Activated T-helper 1 cell treated with anti-CD3 and anti-CD28 coated beads, Interleukin-12 subunit alpha, Interleukin-12 subunit beta, Interleukin-2, Interleukin-4 antibody, amounts not matched to agents 30 ng/mL and 10 ng/mL and 1 ng/mL, durations not matched to agents 14 hours and 24 hours and 36 hours (primary cell): ENCODE data around the gene RASA4. TPM values are rescaled to one million over a fixed set of nuclear protein-coding genes. Genes with fewer than 3 reads are reported as not detected.
"Not testable (repeated sequence)": the region's sequence is repeated elsewhere in the genome, so short reads cannot be mapped to it uniquely, and the experiment has no call there.

Experiments
- DNase-seq: peaks from one replicate; pipeline ENCODE4 v3.0.0; 2021; ENCODE audit warnings: low spot score
- H3K27ac Mint-ChIP-seq: one replicate; pipeline ENCODE4 v1.8.0; 2021; ENCODE audit warnings: mild to moderate bottlenecking, mixed read lengths
- H3K27me3 Mint-ChIP-seq: one replicate; pipeline ENCODE4 v1.8.0; 2022; ENCODE audit warnings: mild to moderate bottlenecking, moderate library complexity, mixed read lengths; ENCODE audit not compliant: insufficient read depth
- H3K36me3 Mint-ChIP-seq: one replicate; pipeline ENCODE4 v1.8.0; 2021; ENCODE audit warnings: low read depth, mixed read lengths
- H3K4me1 Mint-ChIP-seq: one replicate; pipeline ENCODE4 v1.8.0; 2021; ENCODE audit warnings: low read depth, mixed read lengths
- H3K4me3 Mint-ChIP-seq: one replicate; pipeline ENCODE4 v1.8.0; 2021; ENCODE audit warnings: mild to moderate bottlenecking, moderate library complexity, mixed read lengths
- H3K9me3 Mint-ChIP-seq: one replicate; pipeline ENCODE4 v1.8.0; 2021; ENCODE audit warnings: mixed read lengths
- intact Hi-C: fragments of 100-400 bp; cut with micrococcal nuclease; formaldehyde crosslinking; loops from one replicate; pipeline ENCODE4 v1.15.1; 2024
- total RNA-seq: library from RNA; stranded (reverse); gene quantifications from 2 replicates; pipeline ENCODE4 v1.2.3, GENCODE V29; 2022

The RASA4 gene
- total RNA-seq, 1 donor from 2014 or later, result 50.4 TPM

DNA sequence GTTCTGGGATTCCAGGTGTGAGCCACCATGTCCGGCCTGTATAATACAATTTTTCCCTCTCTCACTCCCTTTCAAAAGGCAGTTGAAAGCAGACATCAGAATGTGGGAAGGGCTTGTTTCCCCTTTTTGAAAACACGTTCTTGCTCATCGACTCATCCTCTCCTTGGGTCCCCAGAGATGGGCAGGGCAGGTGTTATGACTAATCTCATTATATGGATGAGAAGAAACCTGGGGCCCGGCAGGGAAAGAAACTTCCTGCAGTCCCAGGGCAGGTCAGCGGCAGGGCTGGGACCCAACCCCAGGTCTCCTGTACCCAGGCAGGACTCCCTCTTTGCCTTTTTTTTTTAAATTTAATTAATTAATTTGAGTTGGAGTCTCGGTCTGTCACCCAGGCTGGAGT, 70.2 kb downstream of the RASA4 start:
- H3K4me3 Mint-ChIP-seq, H3K9me3 Mint-ChIP-seq, H3K27me3 Mint-ChIP-seq, H3K36me3 Mint-ChIP-seq, H3K27ac Mint-ChIP-seq, intact Hi-C loops, DNase-seq, H3K4me1 Mint-ChIP-seq: not testable (repeated sequence)

DNA sequence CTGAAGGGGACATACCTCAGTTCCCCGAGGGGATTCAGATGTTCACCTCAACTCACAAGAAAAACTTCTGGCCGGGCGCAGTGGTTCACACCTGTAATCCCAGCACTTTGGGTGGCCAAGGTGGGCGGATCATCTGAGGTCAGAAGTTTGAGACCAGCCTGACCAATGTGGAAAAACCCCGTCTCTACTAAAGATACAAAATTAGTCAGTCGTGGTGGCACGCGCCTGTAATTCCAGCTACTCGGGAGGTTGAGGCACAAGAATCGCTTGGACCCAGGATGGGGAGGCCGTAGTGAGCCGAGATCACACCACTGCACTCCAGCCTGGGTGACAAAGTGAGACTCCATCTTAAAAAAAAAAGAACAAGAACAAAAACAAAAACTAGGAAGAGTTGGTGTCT, 71.3 kb downstream of the RASA4 start:
- intact Hi-C loops, DNase-seq, H3K9me3 Mint-ChIP-seq, H3K27me3 Mint-ChIP-seq, H3K4me3 Mint-ChIP-seq, H3K4me1 Mint-ChIP-seq, H3K36me3 Mint-ChIP-seq, H3K27ac Mint-ChIP-seq: not testable (repeated sequence)

DNA sequence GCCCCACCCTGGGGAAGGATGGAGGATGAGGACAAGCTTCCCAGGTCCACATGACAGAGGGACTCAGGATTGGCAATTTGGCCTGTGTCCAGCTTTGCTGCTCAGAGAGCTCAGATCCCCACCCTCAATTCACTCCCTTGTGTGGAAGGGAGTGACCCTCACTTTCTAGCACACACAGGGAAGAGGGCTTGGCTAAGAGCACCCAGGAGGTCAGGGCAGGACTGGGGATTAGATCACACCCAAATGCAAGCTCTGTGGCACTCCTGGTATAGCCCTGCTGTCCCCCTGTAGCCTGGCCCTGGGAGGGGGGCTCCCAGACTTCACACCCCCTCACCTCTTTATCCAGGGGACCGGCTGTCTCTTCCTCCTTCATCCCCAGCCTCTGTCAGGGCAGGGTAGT, 72.2 kb downstream of the RASA4 start:
- H3K4me3 Mint-ChIP-seq, H3K9me3 Mint-ChIP-seq, H3K27ac Mint-ChIP-seq, H3K27me3 Mint-ChIP-seq, intact Hi-C loops, H3K4me1 Mint-ChIP-seq, DNase-seq, H3K36me3 Mint-ChIP-seq: not testable (repeated sequence)

DNA sequence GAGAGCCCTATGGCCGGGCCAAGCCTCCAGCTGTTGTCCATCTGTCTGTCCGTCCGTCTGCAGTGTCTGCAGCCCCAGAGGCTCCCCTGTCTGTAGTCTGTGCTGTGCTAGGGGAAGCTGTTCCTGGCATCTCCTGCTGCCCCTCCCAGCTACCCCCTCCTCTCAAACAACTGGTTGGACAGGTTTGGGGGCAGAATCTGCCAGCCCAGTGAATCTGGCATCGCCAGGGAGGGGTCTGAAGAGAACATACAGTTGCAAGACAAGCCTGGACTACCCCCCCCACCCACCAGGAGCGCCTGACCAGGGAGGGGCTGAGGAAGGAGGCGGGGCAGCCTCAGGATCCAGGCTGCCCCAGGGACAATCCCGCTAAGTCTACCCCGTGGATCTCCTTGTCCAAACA, 73.0 kb downstream of the RASA4 start, which contains the start of gene UPK3BL2:
Gene UPK3BL2 (minus strand): TSS at position 101 of the 400 bp plus-strand sequence. CDS start 60 bp downstream, at position 41.
- intact Hi-C loops, H3K4me1 Mint-ChIP-seq, H3K9me3 Mint-ChIP-seq, H3K36me3 Mint-ChIP-seq, H3K27ac Mint-ChIP-seq, H3K27me3 Mint-ChIP-seq, H3K4me3 Mint-ChIP-seq, DNase-seq: not testable (repeated sequence)

DNA sequence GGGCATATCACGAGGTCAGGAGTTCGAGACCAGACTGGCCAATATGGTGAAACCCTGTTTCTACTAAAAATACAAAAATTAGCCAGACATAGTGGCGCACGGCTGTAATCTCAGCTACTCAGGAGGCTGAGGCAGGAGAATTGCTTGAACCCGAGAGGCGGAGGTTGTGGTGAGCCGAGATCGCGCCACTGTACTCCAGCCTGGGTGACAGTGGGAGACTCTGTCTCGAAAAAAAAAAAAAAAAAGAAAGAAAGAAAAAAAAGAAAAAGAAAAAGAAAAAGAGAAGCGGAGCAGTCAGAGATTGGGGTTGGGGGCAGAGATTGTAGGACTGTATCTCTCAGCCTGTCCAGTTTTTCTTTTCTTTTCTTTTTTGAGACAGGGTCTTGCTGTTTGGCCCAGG, 73.8 kb downstream of the RASA4 start:
- H3K36me3 Mint-ChIP-seq, H3K4me1 Mint-ChIP-seq, DNase-seq, H3K4me3 Mint-ChIP-seq, H3K9me3 Mint-ChIP-seq, intact Hi-C loops, H3K27me3 Mint-ChIP-seq, H3K27ac Mint-ChIP-seq: not testable (repeated sequence)

DNA sequence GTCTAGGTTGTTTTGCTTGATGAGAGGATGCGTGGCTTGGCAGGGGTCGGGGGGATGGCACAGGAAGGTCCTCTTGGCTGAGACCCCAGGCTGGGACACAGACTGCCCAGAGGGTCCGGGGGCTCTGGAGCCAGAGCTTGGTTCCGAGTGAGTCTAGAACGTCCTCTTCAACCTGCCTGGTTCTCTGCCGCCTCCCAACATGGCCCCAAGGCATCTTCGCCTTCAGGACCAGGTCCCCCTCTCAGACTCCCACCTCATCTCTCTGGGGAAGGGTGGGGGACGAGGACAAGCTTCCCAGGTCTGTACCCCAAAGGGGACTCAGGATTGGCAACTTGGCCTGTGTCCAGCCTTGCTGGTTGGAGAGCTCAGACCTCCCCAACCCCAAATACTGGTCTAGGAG, 74.5 kb downstream of the RASA4 start:
- H3K4me3 Mint-ChIP-seq, H3K27ac Mint-ChIP-seq, H3K27me3 Mint-ChIP-seq, intact Hi-C loops, H3K9me3 Mint-ChIP-seq, DNase-seq, H3K4me1 Mint-ChIP-seq, H3K36me3 Mint-ChIP-seq: not testable (repeated sequence)

DNA sequence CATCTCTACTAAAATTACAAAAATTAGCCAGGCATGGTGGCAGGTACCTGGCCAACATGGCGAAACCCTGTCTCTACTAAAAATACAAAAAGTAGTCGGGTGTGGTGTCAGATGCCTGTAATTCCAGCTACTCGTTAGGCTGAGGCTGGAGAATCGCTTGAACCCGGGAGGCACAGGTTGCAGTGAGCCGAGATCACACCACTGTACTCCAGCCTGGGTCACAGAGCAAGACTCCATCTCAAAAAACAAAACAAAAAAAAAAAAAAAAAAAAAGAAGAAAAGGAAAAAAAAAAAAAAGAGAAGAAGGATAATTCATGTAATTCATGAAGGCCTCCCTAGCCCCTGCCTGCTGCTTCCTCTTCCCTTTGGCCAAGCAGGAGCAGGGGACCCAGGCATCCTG, 76.0 kb downstream of the RASA4 start:
- intact Hi-C loops, H3K36me3 Mint-ChIP-seq, H3K4me1 Mint-ChIP-seq, H3K4me3 Mint-ChIP-seq, H3K27me3 Mint-ChIP-seq, H3K27ac Mint-ChIP-seq, H3K9me3 Mint-ChIP-seq, DNase-seq: not testable (repeated sequence)

DNA sequence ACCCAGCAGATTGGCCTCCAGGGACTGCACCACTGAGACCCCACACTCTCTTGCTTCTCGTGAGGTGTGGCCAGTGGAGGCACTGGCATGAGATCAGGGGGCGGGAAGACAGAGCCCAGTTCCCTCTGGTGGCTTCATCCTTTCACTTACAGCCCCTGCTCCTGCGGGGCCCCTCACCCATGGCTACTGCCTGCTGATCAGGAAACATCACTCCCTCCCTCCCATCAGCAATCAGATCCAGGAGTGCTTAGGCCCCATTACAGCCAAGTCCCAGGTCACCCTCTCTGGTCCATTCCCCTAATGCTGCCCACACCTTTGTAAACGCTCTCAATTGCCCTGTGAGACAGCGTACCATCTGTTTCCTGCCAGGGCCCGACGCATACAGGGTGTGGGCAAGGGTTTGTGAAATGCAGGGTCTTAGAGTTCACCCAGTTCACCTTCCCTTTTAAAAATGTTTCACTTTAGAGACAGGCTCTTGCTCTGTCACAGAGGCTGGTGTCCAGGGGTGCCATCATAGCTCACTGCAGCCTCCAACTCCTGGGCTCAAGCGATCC, 81.4 kb downstream of the RASA4 start:
- H3K4me1 Mint-ChIP-seq, H3K4me3 Mint-ChIP-seq, H3K36me3 Mint-ChIP-seq, intact Hi-C loops, H3K9me3 Mint-ChIP-seq, DNase-seq, H3K27me3 Mint-ChIP-seq, H3K27ac Mint-ChIP-seq: not testable (repeated sequence)

DNA sequence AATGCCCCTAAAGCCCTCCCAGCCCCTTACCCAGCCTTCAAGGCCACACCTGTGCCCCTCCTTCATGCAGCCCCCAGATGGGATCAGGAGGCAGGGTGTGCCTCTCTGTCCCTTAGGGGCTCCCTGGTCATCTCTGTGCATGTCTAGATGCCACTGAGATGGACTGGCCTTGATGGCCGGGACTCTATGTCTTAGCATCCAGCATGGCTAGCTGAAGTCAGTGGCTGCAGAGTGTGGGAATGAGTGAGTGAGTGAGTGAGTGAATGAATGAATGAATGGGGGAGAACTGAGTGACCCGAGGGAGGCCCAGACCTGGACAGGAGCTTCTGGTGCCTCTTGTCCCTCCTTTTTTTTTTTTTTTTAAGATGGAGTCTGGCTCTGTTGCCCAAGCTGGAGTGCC, 84.4 kb downstream of the RASA4 start:
- DNase-seq, H3K4me1 Mint-ChIP-seq, H3K36me3 Mint-ChIP-seq, H3K27me3 Mint-ChIP-seq, H3K9me3 Mint-ChIP-seq, intact Hi-C loops, H3K27ac Mint-ChIP-seq, H3K4me3 Mint-ChIP-seq: not testable (repeated sequence)

DNA sequence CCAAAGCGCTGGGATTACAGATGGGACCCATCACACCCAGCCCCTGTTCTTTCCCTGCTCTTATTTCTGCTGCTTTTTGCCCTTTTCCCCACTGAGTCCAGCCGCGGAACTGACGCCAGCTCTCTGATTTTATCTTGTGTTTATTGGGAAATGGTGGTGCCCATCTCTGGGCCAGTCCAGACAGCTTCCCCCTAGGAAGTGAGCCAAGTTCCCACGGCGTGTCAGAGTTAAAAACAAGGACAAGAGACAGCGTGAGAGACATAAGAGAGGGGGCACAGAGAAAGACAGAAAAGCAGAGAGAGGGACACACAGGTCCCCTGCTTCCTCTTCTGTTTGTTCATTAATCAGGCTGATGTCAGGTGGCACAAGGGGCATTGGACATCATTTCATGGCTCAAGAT, 85.0 kb downstream of the RASA4 start:
- DNase-seq, H3K4me1 Mint-ChIP-seq, H3K9me3 Mint-ChIP-seq, H3K4me3 Mint-ChIP-seq, H3K27ac Mint-ChIP-seq, intact Hi-C loops, H3K36me3 Mint-ChIP-seq, H3K27me3 Mint-ChIP-seq: not testable (repeated sequence)

DNA sequence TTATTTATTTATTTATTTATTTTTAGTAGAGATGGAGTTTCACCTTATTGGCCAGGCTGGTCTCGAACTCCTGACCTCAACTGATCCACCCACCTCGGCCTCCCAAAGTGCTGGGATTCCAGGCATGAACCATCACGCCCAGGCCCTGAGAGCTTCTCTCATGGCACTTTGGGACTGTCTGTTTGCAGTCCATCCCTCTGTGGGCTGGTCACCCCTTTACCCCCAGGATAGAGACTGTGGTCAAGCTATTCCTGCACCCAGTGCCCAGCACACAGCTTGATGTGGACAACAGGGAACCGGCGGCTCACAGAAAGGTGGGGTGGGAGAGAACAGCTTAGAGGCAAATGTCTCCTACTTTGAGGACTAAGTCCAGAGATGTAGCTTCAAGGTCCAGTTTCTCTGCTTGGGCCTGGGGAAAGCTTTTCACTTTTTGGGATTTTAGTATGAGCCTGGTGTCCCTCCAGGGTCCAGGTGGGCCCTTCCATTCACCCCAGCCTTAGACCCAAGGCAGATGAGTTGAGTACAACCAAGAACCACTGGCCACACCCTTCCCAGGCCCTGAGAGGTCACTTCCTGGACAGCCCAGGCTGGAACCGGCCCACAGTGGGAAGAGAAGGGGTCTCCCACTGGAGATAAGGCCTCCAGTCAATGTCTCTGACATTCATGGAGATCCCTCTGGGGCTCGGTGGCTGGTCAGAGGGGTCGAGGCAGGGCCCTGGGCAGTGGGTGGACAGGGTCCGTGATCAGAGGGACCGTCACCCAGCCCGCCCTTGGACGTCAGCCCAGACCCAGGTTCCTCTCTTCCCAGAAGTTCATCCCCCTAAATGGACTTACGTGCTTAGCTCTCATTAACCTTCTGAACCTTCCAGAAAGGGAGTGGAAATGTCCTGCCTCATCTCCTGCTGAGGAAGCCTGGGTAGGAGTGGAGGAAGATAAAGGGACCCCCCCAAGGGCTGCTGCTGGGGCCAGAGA, 88.4 kb downstream of the RASA4 start:
- H3K36me3 Mint-ChIP-seq, H3K4me3 Mint-ChIP-seq, H3K27me3 Mint-ChIP-seq, DNase-seq, intact Hi-C loops, H3K27ac Mint-ChIP-seq, H3K9me3 Mint-ChIP-seq, H3K4me1 Mint-ChIP-seq: not testable (repeated sequence)

DNA sequence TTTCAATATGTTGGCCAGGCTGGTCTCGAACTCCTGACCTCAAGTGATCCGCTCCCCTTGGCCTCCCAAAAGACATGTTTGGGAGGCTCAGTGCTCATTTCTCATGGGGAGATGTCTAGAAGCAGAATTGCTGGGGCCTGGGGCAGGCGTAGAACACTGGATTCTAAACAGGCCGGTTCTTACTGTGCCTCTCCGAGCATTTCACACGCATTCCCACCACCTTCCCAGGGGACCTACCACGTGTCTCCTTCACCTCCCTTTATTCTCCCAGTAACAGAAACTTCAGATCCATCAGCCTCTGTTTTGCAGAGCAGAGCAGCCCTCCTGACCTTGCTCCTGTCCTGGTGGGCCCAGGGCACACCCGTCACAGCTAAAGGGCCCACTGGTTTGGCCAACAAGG, 89.4 kb downstream of the RASA4 start:
- intact Hi-C loops, result not testable (repeated sequence)

DNA sequence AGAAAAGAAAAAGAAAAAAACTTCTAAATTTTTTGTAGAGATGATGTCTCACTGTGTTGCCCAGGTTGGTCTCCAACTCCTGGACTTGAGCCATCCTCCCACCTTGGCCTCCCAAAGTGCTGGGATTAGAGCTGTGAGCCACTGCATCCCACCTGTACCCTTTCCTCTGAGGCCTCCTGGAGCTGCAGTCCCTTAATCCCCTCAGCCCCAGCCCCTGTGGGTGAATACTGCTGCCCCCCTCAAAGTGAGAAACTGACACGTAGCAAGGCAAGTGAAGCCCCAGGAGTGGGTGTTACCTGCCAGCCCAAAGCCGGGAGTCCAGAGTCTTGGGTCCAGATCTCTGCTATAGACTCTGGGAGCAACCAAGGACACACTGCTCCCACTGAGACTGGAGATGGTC, 91.8 kb downstream of the RASA4 start:
- H3K4me3 Mint-ChIP-seq, intact Hi-C loops, H3K27ac Mint-ChIP-seq, H3K27me3 Mint-ChIP-seq, H3K36me3 Mint-ChIP-seq, H3K4me1 Mint-ChIP-seq, DNase-seq, H3K9me3 Mint-ChIP-seq: not testable (repeated sequence)

More for the DNA sequence above, 89.4 kb downstream of the RASA4 start:
- not testable (repeated sequence) for H3K27ac Mint-ChIP-seq, H3K36me3 Mint-ChIP-seq, DNase-seq, H3K4me1 Mint-ChIP-seq, H3K27me3 Mint-ChIP-seq, H3K9me3 Mint-ChIP-seq, H3K4me3 Mint-ChIP-seq
